Activated CD8-positive, alpha-beta memory T cell treated with anti-CD3 and anti-CD28 coated beads for 4 hours (primary cell): ENCODE data around the gene GPLD1.
"Not testable (repeated sequence)": the region's sequence is repeated elsewhere in the genome, so short reads cannot be mapped to it uniquely, and the experiment has no call there.

ENCODE experiments used
- DNase-seq, 2 donors: peaks; one replicate each; pipeline ENCODE4 v3.0.0-alpha.2; 2020; ENCODE audit warnings: low read depth in 2 of 2

Gene GPLD1, protein sequence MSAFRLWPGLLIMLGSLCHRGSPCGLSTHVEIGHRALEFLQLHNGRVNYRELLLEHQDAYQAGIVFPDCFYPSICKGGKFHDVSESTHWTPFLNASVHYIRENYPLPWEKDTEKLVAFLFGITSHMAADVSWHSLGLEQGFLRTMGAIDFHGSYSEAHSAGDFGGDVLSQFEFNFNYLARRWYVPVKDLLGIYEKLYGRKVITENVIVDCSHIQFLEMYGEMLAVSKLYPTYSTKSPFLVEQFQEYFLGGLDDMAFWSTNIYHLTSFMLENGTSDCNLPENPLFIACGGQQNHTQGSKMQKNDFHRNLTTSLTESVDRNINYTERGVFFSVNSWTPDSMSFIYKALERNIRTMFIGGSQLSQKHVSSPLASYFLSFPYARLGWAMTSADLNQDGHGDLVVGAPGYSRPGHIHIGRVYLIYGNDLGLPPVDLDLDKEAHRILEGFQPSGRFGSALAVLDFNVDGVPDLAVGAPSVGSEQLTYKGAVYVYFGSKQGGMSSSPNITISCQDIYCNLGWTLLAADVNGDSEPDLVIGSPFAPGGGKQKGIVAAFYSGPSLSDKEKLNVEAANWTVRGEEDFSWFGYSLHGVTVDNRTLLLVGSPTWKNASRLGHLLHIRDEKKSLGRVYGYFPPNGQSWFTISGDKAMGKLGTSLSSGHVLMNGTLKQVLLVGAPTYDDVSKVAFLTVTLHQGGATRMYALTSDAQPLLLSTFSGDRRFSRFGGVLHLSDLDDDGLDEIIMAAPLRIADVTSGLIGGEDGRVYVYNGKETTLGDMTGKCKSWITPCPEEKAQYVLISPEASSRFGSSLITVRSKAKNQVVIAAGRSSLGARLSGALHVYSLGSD

DNA sequence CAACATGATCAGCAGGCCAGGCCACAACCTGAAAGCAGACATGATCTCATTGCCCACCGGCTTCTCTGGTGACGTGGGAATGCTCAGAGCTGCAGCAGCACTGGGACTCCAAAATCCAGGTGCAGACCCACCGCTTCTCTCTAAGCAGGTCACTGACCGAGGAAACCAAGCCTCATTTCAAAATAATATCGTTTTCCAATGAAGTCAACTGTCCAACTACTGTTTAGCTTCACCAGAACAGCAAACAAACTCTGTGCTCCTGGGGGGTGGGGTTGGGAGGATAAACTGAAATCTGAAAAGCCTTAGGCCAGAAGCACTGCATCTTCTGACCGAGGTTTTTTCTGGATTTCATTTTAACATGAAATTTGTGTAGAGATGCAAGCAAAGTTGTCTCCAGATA, at the start of gene GPLD1:
TSS of gene GPLD1 (minus strand) at position 109 of the 400 bp plus-strand sequence. CDS start at position 42, 67 bp downstream.
- DNase-seq, result no peak

DNA sequence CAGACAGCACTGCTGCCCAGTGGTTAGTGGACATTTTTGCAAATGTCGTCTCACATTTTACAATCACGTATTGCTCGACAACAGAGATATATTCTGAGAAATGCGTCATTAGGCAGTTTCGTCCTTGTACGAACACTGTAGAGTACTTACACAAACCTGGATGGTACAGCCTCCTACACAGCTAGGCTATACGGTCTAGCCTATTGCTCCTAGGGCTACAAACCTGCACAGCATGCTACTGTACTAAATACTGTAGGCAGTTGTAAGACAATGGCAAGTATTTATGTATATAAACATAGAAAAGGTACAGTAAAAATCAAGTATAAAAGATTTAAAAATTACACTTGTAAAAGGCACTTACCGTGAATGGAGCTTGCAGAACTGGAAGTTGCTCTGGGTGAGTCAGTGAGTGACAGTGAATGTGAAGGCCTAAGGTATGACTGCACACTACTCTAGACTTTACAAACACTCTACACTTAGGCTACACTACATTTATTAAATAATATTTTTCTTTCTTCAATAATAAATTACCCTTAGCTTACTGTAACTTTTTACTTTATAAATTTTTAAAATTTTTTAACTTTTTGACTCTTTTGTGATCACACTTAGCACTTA, 48.5 kb upstream of the GPLD1 start:
- no peak for DNase-seq

DNA sequence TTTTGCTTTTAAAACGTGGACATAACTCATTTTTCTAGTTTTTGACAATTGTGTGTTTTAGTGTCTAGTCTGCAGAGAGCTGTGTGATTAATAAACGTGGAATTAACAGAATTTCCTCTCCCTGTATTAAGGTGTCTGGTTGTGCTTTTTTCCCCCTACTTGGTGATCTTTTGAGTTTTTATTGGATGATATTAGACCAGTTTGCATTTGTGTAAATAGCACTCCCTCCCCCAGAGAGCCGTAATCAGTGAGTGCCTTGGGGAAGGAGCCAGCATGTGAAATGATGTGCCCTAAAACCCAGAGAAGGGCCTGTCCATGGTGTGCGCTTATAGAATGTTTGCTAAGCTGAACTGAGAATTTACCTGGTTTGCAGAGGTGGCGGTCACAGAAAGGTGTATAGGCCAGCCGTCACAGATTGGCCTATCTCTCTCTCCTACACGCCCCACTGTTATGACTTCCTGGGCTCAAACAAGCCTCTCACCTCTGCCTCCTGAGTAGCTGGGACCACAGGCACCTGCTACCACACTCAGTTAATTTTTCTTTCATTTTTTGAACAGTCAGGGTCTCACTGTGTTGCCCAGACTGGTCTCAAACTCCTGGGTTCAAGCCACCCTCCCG, 47.8 kb upstream of the GPLD1 start:
- no peak for DNase-seq

DNA sequence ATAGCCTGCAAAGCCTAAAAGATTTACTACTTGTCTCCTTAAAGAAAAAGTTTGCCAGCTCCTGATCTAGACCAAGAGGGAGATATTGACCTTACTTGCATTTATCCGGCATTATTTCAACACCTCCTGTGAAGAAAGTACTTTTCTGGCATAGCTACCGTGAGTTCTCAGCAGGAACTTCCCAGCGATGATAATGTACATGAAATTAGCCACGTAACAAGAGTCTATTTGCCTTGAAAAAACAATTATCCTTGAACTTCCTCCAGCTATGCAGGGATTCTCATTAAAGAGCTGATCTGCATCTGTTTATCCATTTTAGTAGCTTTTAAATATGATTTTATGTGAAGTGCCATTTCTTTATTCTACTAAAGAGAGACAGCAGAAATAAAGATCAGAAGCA, 47.1 kb upstream of the GPLD1 start:
- DNase-seq, result no peak

DNA sequence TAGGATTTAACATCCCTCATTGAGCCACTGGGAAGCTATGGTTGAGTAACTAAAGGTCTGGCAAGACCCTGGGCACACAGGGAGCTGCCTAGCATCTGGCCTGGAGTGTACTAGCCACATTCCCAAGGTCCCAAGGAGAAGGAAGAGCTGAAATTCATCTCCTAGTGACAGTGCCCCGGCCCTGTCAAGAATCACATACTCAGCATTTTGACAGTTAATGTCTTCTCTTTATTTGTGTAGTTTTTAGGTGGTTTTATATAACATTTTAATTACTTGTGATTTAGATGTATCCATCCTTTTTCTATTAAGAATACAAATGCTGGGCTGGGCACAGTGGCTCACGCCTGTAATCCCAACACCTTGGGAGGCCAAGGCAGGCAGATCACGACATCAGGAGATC, 45.8 kb upstream of the GPLD1 start:
- no peak for DNase-seq

DNA sequence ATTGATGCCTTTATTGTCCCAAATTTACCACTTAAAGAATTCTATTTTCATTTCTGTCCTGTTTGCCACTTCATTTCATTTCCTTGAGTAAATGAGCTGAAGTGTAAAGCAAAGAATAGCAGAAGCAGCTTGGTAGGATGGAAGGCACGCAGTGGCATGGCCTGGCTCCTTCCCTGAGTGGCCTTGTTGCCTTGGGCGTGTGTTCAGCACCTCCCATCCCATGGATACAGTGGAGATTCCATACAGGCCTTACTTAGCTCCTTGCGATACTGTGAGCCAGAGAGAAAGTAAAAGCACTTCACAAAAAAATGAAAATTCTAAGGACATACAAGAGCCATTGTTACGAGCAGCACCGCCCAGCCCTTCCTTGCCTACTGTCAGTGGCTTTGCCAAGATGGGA, 45.0 kb upstream of the GPLD1 start:
- no peak for DNase-seq

DNA sequence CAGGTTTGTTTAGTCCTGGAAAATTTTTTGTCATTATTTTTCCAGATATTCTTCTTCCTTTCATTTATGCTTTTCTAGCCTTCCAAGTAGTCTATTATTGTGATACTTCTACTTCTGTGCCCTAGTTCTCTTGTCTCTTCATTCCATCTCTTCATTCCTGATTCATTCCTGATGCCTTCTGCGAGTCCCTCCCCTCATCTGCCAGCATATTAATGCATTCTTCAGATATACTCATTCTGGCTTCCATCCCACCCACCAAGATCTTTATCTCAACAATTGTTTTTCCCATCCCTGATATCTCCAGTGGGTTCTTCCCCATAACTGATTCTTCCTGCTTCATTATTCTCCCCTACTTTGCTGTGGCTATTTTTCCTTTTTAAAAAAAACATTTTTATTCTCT, 40.6 kb upstream of the GPLD1 start:
- no peak for DNase-seq

DNA sequence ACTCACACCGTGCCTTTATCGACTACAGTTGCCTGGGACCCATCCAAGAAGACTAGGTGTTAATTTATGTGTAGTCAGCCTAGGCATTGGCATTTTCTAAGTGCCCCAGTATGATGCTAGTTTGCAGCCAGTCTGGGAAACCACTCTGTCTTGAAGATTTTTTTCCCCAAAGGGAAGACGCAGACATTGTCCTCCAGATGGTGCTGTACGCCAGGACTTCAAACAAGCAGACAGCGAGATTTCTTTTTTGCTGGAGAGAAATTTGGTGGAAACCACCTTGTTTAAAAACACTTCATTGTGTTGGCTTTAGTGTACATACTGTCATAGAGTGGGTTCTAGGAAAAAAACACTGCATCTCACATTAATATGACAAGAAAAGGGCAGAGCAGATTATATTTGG, 35.4 kb upstream of the GPLD1 start:
- DNase-seq, result no peak

DNA sequence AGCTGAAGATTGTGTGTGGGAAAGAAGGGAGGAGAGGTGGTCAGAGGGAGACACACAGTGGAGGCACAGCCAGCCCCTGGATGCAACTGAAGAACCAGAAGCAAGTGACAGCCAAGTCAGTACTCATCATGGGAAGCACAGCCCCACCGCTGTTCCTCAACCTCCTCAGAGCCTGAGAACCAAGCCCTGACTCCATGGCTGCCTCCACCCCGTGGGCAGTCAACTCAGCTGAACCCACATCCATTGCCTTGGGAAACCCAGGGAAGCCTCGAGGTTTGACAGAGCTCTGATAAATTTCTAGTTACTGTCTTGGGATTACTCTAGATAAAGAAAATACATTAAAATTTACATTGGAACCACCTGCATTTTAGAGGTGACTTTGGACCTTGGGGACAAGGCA, 35.0 kb upstream of the GPLD1 start:
- no peak for DNase-seq

DNA sequence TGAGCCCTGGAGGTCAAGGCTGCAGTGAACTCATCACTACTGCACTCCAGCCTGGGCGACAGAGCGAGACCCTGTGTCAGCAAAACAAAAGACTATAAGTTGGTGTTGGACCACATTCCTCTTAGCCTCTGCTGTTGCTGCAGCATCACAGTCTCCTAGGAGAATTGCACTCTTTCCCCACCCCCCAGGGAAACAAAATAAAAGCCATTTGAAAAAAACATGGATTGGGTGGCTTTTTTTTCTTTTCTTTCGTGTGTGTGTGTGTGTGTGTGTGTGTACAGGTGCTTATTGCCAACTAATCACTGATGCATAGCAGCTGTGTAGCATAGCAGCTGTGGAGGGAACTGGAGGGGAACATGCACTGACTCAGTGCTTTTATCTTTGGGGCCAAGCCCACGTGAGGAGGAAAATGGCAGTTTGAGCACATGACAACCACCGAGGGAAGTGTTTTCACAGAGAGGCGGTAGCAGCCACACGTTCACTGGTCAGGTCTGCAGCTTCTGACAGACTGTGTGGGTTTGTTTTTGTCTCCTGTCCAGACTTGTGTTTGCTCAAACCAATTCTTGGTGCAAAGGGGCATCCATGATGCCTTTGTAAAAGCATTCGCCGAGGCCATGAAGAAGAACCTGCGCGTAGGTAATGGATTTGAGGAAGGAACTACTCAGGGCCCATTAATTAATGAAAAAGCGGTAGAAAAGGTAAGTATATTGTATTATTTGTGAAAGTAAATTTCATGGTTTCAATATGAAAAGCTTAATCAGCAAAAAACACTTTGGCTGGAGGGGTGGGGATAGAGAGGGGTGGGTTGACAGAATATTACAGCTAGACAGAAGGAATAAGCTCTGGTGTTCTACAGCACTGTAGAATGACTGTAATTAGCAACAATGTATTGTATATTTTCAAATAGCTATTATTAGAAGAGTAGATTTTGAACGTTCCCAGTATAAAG, 33.1 kb upstream of the GPLD1 start:
- no peak for DNase-seq

DNA sequence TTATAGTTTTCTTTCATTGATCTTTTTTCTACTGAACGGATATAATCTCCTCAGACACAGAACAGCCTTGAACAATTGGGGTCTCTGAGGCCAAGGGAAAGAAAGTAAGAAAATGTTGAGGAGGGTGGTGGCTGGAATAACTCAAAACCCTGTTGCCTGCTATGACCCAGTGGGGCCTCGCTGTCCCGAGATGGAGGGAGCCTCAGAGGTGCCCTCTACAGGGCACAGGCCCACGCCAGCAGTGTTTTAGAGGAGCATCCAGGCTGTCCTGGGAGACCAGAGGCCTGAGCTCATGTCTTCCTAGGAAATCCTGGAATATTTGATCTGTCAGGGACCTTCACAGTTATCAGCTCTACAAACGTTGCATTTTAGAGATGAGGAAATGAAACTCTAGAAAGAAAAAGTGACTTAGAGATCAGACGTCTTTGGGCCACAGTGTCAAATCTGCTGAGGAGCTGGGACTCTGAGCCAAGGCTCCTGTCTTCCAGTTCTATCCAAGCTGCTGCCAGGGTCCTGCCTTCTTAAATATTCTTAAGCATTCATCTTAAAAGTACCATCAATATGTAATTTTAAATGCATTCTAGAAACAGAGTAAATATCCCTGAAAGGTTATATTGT, 31.7 kb upstream of the GPLD1 start:
- no peak for DNase-seq

DNA sequence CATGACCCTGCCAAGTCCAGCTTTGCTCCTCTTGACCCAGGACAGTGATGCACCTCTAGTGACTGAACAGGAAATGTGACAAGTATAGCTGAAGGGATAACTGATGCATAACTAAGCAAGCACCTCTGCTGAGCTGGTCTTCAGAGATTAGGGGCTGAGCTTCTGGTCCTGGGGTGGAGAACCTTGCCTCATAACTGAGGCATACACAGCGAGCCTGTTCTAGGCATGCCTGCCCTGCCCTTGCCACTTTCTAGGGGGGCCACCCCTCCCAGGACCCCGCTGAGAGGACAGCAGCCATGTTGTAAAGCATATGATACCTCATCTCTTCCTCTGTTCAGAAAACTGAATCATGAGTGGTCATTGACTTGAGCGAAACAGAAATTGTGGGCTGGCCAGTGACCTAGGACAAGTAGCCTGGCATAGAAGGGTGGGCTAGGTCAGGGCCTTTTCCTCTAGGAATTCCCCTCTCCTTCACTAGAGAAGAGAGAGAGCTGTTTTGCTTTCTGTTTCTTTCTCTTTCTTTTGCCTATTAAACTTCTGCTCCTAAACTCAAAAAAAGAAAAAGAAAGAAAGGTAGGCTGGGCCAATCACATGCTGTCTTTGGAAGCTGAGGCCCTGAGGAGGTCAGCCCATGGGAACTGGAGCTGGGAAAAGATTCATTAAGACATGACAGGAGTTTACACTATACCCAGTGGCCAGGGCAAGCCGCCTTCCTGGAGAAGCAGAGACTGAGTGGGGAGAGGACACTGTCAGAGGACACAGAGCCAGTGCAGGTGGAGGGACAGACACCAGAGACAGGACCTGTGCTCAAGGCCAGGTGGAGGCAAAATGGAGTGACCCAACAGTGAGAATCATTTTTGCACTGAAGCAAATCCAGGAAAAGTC, 28.5 kb upstream of the GPLD1 start:
- no peak for DNase-seq

DNA sequence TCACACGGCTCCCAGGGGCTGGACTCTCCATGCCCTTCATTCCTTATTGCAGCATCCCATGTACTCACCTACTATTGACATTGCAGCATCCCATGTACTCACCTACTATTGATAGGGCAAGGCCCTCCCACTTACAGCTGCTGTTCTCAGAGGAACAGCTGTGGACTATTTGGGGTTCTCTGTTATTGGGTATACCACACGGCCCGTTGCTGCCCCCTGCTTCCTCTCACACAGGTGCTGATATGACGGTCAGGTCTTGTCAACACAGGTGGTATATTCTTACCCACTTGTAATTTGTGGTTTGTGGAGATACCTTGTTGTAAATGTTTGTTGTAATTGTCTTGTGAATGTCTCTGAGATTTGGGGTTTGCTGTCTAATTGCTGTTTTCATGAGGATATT, 24.2 kb upstream of the GPLD1 start:
- no peak for DNase-seq

DNA sequence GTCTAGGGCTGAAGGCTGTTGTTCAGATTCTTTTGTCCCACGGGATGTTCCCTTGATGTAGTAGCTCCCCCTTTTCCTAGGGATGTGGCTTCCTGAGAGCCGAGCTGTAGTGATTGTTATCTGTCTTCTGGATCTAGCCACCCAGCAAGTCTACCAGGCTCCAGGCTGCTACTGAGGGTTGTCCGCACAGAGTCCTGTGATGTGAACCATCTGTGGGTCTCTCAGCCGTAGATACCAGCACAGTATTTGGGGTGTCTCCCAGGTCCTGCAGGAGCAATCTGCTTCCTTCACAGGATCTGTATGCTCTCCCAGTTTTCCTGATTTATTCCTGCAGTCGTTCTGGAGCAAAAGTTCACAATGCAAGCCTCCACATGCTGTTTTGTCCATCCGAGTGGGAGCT, 22.6 kb upstream of the GPLD1 start:
- not testable (repeated sequence) for DNase-seq

DNA sequence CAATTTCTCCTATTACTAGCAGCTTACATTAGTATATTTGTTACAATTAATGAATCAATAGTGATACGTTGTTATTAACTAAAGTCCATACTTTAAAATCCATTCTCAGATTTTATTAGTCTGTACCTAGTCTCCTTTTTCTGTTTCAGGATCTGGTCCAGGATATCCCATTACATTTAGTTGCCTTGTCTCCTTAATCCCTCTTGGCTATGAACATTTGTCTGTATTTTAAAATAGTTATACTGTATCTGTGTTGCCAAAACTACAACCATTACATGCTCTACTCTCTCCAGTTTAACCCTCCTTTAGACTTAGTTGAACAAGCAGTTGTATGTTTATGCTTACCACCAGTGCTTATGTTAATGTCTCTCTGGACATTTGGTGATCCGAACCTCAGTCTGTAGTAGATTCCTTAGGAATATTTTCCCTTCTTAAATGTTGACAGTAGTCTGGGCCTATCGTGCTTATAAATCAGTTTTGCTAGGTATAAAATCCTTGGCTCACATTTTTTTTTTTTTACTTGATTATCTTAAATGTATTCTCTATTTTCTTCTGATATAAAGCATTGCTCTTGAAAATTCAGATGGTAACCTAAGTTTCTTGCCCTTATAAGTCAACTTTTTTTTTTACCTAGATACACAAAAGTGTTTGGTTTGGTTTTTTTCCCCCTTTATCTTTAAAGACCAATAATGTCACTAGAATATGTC, 17.6 kb upstream of the GPLD1 start:
- DNase-seq, result no peak

DNA sequence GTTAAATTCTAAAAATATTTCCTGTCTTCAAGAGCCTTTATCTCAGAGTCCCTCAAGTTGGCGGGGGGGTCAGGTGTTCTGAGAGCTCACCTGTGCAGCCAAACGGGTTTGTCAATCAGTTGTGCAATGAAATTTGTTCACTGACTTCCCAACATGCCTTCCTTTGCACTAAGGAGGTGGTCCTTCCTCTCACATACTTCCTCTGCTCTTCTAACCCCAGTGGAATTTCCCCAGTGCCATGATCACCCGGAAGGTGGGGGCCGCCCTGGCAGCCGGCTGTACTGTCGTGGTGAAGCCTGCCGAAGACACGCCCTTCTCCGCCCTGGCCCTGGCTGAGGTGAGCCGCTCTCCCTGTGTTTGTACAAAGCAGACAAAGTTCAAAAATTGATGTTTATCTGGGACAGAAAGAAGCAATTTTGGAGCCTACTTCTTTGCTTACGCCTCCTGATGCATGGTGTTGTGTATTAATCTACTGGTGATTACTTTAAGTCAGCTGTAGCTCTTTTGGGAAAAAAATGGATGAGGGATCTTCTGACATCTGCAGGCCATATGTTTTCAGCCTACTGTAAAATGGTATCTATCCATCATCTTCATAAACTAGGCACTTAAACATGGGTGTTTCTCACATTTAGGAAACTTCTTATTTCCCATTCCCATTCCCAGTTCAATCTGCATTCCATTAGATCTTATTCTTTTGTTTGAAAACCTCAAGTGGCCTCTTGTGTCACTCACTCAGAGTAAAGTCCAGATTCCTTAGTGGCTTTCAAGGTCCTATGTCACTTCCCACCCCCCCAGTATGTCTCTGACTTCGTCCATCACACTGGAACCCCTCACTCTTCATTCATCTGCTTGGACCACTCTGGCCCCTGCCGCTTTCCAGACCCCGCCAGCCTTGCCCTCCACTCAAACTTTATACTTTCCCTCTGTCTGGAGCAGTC, 15.5 kb upstream of the GPLD1 start:
- no peak for DNase-seq

DNA sequence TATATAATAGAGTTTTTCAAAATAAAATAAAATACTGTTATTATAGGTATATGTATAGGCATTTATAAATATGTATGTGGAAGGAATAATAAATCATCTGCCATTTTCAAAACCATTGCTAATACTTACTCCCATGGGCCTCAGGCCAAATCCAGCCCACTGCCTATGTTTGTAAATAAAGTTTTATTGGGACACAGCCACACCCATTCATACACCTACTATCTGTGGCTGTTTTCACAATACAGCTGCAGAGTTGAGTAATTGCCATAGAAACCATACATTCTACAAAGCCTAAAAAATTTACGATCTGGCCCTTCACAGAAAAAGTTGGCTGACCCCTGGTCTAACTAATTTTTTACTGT, 14.9 kb upstream of the GPLD1 start:
- DNase-seq, result no peak

DNA sequence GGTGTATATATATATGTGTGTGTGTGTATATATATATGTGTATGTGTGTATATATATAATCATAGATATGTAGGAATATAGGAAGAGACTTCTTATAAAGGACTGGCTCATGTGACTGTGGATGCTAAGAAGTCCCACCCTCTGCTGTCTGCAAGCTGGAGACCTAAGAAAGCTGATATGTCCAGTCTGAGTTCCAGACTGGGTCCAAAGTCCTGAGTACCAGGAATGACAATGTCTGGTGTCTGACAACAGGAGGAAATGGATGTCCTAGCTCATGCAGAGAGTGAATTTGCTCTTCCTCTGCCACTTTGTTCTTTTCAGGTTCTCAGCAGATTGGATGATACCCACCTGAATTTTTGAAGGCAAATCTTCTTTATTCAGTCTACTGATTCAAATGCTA, 12.5 kb upstream of the GPLD1 start:
- DNase-seq, result no peak
